Skeletal muscle satellite cell (primary cell): ENCODE results near the gene ADAMTS4.
"Not testable (repeated sequence)": the region's sequence is repeated elsewhere in the genome, so short reads cannot be mapped to it uniquely, and the experiment has no call there.

Experiments
- H3K27me3 ChIP-seq: 2 replicates; pipeline ENCODE4 v1.7.0; 2013; ENCODE audit warnings: low read length; ENCODE audit not compliant: control insufficient read depth, insufficient read depth
- H3K36me3 ChIP-seq: 2 replicates; pipeline ENCODE4 v1.7.0; 2013; ENCODE audit warnings: mild to moderate bottlenecking, control low read depth, low read length; ENCODE audit not compliant: insufficient read depth
- H3K4me1 ChIP-seq: 2 replicates; pipeline ENCODE4 v1.7.0; 2013; ENCODE audit warnings: low read length; ENCODE audit not compliant: control insufficient read depth, insufficient read depth
- H3K4me2 ChIP-seq: 2 replicates; pipeline ENCODE4 v1.7.0; 2013; ENCODE audit warnings: mild to moderate bottlenecking, low read length
- H3K4me3 ChIP-seq: 2 replicates; pipeline ENCODE4 v1.7.0; 2013; ENCODE audit warnings: low read length
- H3K9ac ChIP-seq: 2 replicates; pipeline ENCODE4 v1.7.0; 2013; ENCODE audit warnings: mild to moderate bottlenecking, low read depth, low read length, moderate library complexity
- H3K9me3 ChIP-seq: replicated peaks from 2 replicates; pipeline ENCODE4 v1.7.0; 2013; ENCODE audit warnings: mild to moderate bottlenecking, control low read depth, low read length

Gene ADAMTS4

DNA sequence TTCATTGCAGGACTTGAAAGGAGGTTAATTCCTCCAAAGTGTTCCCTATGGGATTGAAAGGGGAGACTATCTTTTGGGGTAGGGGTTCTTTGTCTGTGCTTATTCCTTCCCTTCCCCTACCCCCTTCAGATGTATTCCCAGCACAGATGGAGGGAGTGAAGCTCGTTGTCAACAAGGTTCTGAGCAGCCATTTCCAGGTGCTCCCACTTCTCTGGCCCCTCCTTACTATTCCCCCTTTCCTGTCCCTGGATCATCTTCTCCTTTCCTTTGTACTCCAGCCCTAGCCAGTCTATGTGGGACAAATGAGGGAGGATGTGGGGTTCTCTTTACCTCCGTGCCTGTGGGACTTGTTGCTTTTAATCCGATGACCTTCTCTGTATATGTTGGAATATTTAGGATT, 27.9 kb upstream of the ADAMTS4 start:
- H3K36me3 ChIP-seq: peaks cover 19% of the 10 kb centered on the region
- no peaks in the 10 kb centered on the region for H3K27me3 ChIP-seq
- peaks cover 20% of the 10 kb centered on the region for H3K4me1 ChIP-seq
- no peaks in the 10 kb centered on the region for H3K9me3 ChIP-seq
- H3K4me3 ChIP-seq: peak overlapping the region; percentile 93
- H3K9ac ChIP-seq: peak overlapping the region; percentile 88
- peak overlapping the region; percentile 87 for H3K4me2 ChIP-seq

DNA sequence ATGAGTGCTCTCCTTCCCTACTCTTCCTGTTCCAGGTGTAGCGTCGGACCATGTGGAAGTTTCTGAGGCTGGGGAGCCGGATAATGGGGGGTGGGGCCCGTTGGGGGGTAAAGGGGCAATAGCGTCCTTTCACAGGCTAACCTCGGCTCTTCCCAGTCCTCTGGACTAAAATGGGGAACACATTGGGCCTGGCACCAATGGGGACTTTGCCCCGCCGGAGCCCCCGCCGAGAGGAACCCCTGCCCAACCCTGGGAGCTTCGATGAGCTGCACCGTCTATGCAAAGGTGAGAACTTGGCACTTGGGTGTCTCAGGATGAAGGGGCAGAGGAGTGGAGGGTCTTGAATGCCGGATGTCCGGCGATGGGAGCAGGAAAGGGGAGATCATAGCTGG, 27.5 kb upstream of the ADAMTS4 start:
- H3K36me3 ChIP-seq: peaks cover 19% of the 10 kb centered on the region
- no peaks in the 10 kb centered on the region for H3K27me3 ChIP-seq
- H3K4me1 ChIP-seq: peaks cover 20% of the 10 kb centered on the region
- H3K9me3 ChIP-seq: no peaks in the 10 kb centered on the region
- H3K9ac ChIP-seq: peak overlapping the region; percentile 88
- H3K4me2 ChIP-seq: peak overlapping the region; percentile 87
- peak overlapping the region; percentile 93 for H3K4me3 ChIP-seq

DNA sequence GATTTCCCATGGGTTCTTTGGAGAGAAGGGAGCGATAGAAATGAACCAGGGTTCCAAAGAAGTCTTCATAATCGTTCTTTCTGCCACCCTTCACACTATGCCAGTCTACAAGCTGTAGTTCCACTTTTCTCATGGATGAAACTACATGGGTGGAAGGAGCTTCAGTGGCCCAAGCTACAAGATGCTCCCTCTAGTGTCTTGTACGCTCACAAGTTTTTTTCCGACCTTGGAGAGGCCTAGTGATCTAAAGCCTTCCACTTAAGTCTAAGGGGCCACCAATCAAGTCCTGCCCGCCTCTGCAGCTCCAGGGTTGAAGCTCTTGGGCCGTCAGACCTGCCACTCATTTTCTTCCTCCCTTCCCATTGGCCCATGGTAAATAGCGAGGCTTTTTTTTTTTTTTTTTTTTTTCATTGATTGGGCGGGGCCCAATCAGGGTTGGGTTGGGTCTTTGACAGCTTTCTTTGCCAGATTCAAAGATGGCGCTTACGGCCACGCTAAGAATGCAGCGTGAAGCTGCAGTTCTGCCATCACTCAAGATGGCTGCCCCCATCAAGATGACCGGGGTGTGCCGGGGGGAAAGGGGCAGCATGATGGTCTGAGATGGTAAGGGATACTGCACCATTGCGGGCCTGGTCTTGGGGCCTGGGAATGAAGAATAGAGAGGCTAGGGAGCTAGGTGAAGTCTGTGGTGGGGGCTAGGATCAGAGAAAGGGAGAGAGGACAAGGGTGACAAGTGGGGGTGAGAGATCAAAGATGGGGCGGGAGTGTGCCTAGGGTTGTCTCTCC, 26.9 kb upstream of the ADAMTS4 start, which contains the start of gene TOMM40L:
TOMM40L (plus strand) TSS at position 527 of the 786 bp plus-strand sequence. CDS start 430 bp downstream, outside the sequence.
- Histone ChIP-seq H3K27me3 (no peaks in the 10 kb centered on the region), H3K4me3 (peak within 1 kb of the TSS; percentile 93), H3K4me1 (peaks cover 20% of the 10 kb centered on the region), H3K9ac (peak within 1 kb of the TSS; percentile 88), H3K36me3 (peaks cover 19% of the 10 kb centered on the region), H3K9me3 (no peaks in the 10 kb centered on the region), H3K4me2 (peak within 1 kb of the TSS; percentile 87)

DNA sequence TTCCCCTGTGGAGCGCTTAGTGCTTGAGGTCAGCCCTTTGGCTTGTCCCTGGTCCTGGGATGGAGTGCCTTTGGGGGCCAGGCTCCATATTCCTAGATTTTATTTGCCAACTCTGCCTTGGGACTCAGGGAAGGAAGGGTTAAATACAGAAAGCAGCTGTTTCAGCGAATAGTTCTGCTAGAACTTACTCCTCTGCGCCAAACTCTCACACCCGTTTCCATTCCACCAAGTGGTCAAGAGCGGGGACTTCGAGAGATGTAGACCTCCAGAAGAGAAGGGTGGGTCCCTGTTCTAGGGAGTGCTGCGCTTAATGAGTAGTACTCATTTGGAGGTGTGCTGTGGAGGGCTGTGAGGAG, 26.3 kb upstream of the ADAMTS4 start:
- Histone ChIP-seq H3K9ac (peak overlapping the region; percentile 15), H3K9me3 (no peaks in the 10 kb centered on the region), H3K4me1 (peaks cover 20% of the 10 kb centered on the region), H3K36me3 (peaks cover 19% of the 10 kb centered on the region), H3K27me3 (no peaks in the 10 kb centered on the region), H3K4me2 (peak overlapping the region; percentile 56), H3K4me3 (peak overlapping the region; percentile 1)

DNA sequence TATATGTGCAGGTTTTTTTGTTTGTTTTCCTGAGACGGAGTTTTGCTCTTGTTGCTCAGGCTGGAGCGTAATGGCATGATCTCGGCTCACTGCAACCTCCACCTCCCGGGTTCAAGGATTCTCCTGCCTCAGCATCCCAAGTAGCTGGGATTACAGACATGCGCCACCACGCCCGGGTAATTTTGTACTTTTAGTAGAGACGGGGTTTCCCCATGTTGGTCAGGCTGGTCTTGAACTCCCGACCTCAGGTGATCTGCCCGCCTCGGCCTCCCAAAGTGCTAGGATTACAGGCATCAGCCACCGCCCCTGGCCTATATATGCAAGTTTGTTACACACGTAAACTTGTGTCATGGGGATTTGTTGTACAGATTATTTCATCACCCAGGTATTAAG, 25.8 kb upstream of the ADAMTS4 start:
- H3K9me3 ChIP-seq, H3K27me3 ChIP-seq, H3K4me2 ChIP-seq, H3K4me3 ChIP-seq, H3K9ac ChIP-seq: not testable (repeated sequence)
- Histone ChIP-seq H3K36me3 (peaks cover 17% of the 10 kb centered on the region), H3K4me1 (peaks cover 20% of the 10 kb centered on the region)

DNA sequence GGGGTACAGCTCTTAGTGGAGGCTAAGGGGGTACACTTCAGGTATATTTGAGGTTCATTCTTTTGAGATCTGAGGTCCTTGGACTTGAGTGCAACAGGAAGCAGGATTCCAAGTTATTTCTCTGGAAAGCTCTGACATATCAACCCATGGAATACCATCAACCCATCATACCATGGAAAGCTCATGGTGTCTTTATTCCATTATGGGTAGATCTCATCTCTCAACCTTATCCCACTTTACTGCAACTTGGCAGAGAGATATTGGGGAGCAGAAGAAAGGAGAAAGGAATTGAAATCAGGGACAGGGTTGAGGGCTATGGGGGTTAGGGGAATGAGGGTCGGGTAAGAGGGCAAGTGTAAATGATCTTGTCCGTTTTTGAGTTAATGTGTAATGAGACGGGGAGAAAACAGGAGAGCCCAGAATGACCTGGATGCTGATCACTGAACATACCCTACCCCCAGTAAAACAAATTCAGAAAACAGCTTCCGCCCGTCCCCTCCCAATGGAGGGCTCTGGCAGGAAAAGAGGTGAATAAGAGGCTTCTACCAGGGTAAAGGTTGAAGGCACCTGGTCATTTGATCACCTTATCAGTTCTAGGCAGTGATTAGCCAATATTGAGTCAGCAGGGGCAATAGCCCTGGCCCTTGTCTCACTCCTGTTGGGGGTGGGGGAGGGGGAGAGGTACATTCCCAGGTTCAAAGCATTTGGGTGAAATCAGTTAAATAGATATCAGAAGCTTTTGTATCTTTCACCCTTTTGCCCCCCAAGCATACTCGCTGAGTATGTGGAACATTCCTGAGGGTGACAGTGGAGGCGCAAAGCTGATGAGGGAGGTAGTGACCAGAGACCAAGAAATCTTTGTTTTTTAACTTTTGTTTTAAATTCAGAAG, 25.2 kb upstream of the ADAMTS4 start:
- Histone ChIP-seq H3K4me1 (peaks cover 20% of the 10 kb centered on the region), H3K27me3 (no peaks in the 10 kb centered on the region), H3K4me2 (no peak overlapping the region), H3K36me3 (peaks cover 10% of the 10 kb centered on the region), H3K9me3 (no peaks in the 10 kb centered on the region), H3K4me3 (no peak overlapping the region), H3K9ac (no peak overlapping the region)

DNA sequence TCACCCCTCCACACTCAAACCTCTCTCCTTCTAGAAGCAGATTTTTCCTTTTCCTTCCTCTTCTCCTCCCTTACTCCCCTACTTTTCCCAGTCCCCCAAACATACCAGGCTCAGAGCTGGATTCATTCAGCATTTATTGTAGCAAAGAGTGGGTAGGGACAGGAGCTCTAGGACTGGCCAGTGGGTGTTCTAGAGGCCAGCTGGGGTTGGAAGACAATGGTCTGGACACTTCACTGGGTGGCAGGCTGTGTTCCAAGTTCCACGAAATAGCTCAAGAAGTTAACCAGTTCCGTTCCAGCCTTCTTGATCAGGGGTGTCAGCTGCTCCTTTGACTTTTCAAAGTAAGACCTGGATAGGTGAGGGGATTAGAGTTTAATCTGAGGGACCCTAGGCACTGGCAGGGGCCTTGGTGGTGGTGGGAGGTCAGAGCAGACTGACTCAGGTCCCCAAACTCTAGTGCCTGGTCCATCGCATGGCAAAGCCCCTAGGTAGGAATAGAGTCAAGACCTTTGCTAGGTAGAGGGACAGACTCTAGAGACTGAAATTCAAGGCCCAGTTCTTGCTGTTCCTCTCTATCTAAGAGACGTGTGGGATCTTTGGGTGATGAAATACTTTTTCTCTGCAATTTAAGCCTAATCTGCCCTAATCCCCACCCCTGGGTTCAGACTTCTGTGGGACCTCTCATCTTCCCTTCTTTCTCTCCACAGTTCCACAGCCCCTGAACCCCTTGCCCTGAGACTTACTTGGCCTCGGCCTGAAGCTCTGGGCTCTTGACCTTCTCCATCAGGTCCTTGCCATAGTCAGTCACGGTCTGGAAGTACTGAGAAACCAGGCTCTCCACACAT, 23.5 kb upstream of the ADAMTS4 start:
- no peaks in the 10 kb centered on the region for H3K27me3 ChIP-seq
- H3K9me3 ChIP-seq: no peaks in the 10 kb centered on the region
- H3K4me2 ChIP-seq: no peak overlapping the region
- H3K4me1 ChIP-seq: peaks cover 22% of the 10 kb centered on the region
- H3K9ac ChIP-seq: no peak overlapping the region
- no peak overlapping the region for H3K4me3 ChIP-seq
- H3K36me3 ChIP-seq: no peaks in the 10 kb centered on the region

DNA sequence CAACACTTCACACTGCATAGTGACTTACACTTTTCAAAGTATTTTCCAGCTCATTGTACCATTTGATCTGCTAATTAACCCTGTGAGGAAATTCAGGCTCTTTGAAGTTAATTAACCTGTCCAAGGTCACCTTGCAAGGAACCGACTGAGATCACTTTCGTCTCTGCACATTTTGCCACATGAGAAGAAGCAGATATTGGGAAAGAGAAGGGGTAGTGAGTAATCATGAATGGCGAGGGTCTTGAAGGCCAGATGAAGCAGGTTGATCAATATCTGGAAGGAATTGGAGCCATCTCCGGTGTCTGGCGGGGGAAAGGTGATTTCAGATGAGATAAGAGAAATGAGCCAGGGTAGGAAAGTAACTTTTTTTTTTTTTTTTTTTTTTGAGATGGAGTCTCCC, 21.1 kb upstream of the ADAMTS4 start:
- no peak overlapping the region for H3K9ac ChIP-seq
- H3K4me2 ChIP-seq: no peak overlapping the region
- H3K27me3 ChIP-seq: no peaks in the 10 kb centered on the region
- H3K4me3 ChIP-seq: no peak overlapping the region
- no peaks in the 10 kb centered on the region for H3K9me3 ChIP-seq
- H3K36me3 ChIP-seq: peaks cover 4% of the 10 kb centered on the region
- H3K4me1 ChIP-seq: peaks cover 23% of the 10 kb centered on the region

DNA sequence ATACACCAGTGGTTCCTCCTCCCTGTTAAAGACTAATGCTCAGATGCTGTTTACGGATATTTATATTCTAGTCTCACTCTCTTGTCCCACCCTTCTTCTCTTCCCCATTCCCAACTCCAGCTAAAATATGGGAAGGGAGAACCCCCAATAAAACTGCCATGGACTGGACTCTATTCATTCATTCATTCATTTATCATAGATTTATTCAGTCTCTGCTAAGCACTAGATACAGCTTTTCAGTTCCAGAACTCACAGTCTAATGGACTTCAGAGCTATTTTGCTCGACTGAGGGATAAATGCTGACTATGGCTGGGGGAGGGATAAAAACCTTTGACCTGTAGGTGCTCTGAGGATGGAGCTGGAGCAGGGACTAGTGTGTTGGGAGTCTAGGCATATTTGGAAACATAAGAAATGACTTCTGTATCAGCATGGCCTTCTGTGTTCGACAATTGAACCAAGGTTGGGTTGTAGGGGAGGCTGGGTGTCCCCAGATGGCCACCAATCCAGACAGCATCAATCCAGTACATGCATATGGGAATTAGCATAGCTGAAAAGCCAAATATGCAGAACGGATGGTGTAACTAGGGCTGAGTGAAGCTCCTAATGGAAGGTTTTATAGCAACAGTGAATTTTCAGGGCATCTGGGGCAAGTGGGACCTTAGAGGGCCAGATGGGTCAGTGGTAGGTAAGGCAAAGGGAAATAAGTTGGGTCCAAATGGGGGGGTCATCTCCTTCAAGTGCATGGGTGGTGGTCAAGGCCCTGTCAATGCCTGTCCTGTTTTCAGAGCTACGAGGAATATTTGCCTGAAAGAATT, 20.4 kb upstream of the ADAMTS4 start:
- H3K9ac ChIP-seq: no peak overlapping the region
- H3K4me2 ChIP-seq: no peak overlapping the region
- peaks cover 22% of the 10 kb centered on the region for H3K4me1 ChIP-seq
- H3K36me3 ChIP-seq: peaks cover 7% of the 10 kb centered on the region
- H3K9me3 ChIP-seq: no peaks in the 10 kb centered on the region
- no peaks in the 10 kb centered on the region for H3K27me3 ChIP-seq
- no peak overlapping the region for H3K4me3 ChIP-seq

DNA sequence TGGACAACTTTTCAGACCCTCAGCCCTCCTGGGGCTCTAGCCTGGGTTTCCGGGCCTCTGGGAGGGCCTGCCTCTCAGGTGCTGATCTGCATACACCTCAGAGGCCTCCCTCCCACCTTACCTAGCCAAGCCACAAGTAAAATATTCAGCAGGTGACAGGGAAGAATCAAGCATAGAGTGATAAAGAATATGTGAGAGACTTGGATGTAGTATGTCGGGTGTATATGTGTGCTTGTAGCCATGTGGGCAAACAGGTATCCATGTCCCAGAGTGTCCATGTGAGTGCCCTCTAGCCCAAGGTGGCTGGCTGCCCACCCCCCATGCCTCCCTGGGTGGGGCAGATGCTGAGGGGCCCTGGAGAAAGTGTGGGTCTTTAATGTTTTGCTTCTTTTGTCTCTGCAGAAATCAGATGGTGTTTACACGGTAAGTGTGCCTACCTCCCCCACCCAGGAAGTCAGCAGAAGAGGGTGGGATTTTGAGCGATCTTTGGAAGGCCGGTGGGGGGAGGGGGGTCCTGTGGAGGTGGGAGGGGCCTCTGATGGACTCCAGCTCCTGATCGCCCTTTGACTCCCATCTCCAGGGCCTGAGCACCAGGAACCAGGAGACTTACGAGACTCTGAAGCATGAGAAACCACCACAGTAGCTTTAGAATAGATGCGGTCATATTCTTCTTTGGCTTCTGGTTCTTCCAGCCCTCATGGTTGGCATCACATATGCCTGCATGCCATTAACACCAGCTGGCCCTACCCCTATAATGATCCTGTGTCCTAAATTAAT, 19.6 kb upstream of the ADAMTS4 start:
- Histone ChIP-seq H3K27me3 (no peaks in the 10 kb centered on the region), H3K4me2 (no peak overlapping the region), H3K4me3 (no peak overlapping the region), H3K4me1 (peaks cover 22% of the 10 kb centered on the region), H3K9me3 (no peaks in the 10 kb centered on the region), H3K9ac (no peak overlapping the region), H3K36me3 (peaks cover 15% of the 10 kb centered on the region)
